B cell (primary cell): Measurements from ENCODE around the gene FBN1.

Source experiments
- EZH2 ChIP-seq: IDR thresholded peaks from 2 replicates; pipeline ENCODE4 v1.6.1; 2012; ENCODE audit warnings: borderline replicate concordance, low read depth, mild to moderate bottlenecking, moderate library complexity, low read length; ENCODE audit not compliant: insufficient read depth, poor library complexity, severe bottlenecking
- TF ChIP-seq, protein P1 (sequence below): fragments of 200-600 bp; IDR thresholded peaks from one replicate; pipeline ENCODE4 v1.8.0; 2022; ENCODE audit warnings: antibody characterized with exemption, mild to moderate bottlenecking

DNA sequence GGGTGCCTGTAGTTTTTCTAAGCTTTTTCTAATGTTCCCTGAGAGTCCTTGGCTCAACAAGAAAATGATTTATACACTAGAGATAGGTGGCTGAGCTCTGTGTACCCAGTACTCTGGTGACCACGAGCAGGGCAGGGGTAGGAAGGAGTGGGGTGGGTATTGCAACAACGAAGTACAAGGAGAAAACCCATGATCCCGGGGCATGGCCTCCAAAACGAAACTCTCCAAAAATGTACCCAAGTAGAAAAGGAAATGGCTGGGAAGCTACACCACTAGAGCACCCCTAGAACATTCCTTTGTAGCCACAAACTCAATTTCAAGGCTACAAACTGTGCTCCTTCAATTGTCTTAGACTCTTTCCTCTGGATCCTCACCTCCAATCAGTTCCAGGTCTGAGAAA is 175.4 kb downstream of the FBN1 start:
- TF ChIP-seq, protein P1, sequence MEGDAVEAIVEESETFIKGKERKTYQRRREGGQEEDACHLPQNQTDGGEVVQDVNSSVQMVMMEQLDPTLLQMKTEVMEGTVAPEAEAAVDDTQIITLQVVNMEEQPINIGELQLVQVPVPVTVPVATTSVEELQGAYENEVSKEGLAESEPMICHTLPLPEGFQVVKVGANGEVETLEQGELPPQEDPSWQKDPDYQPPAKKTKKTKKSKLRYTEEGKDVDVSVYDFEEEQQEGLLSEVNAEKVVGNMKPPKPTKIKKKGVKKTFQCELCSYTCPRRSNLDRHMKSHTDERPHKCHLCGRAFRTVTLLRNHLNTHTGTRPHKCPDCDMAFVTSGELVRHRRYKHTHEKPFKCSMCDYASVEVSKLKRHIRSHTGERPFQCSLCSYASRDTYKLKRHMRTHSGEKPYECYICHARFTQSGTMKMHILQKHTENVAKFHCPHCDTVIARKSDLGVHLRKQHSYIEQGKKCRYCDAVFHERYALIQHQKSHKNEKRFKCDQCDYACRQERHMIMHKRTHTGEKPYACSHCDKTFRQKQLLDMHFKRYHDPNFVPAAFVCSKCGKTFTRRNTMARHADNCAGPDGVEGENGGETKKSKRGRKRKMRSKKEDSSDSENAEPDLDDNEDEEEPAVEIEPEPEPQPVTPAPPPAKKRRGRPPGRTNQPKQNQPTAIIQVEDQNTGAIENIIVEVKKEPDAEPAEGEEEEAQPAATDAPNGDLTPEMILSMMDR = no peak
- TF ChIP-seq EZH2 = no peak
